ENCODE results near the gene YRDC. TPM values are rescaled to one million over a fixed set of nuclear protein-coding genes. Genes with fewer than 3 reads are reported as not detected.

The YRDC gene
- 10 to 100 TPM; 17.7 to 44.1 (median 41.3) TPM for polyA plus RNA-seq

- Mint-ChIP-seq H3K27ac (peak within 1 kb of the TSS; percentile 88 to 98 (median 94)), H3K36me3 (peaks cover 9 to 21% (median 12%) of the 10 kb centered on the region in 3 donors), H3K27me3 (ENCODE audit: low read depth in 3 of 3) (peaks cover 0 to 5% (median 5%) of the 10 kb centered on the region in 3 donors), H3K9me3 (no peaks in the 10 kb centered on the region), H3K4me1 (peaks cover 34 to 48% of the 10 kb centered on the region in 2 donors), H3K4me3 (peak within 1 kb of the TSS; percentile 94 to 96 (median 94))
- DNase-seq, result peak; percentile 89 to 91 (median 91)
Observed at GRCh38 chr1:37807555-37808368, at the start of gene YRDC, which contains the start of gene C1orf122. YRDC (minus strand) TSS chr1:37808208; CDS start chr1:37808180, 28 bp downstream. C1orf122 (plus strand) TSS chr1:37807790; CDS start chr1:37808405, 615 bp downstream.

GRCh38 chr1:37854406-37854805, 46.4 kb upstream of the YRDC start:
- Mint-ChIP-seq H3K36me3 (peaks cover 4 to 10% (median 9%) of the 10 kb centered on the region in 3 donors), H3K27me3 (ENCODE audit: low read depth in 3 of 3) (peaks cover under 1 to 2% (median 1%) of the 10 kb centered on the region in 3 donors), H3K9me3 (no peaks in the 10 kb centered on the region), H3K4me1 (peaks cover 36 to 54% of the 10 kb centered on the region in 2 donors), H3K4me3 (no peak overlapping the region), H3K27ac (no peak overlapping the region)
- DNase-seq, result no peak

- peaks cover 28 to 45% of the 10 kb centered on the region in 2 donors for H3K4me1 Mint-ChIP-seq
- H3K27ac Mint-ChIP-seq, result peak overlapping the region in 4 of 6 donors; percentile 5 to 32 (median 6)
- no peaks in the 10 kb centered on the region for H3K27me3 Mint-ChIP-seq (ENCODE audit: low read depth in 3 of 3)
- H3K36me3 Mint-ChIP-seq, result peaks cover 4 to 10% (median 9%) of the 10 kb centered on the region in 3 donors
- H3K9me3 Mint-ChIP-seq, result no peaks in the 10 kb centered on the region
- H3K4me3 Mint-ChIP-seq, result peak overlapping the region in 2 of 5 donors; percentile 16 to 34
- no peak for DNase-seq
Observed at GRCh38 chr1:37853157-37853556, 45.1 kb upstream of the YRDC start.

GRCh38 chr1:37851782-37852210, 43.8 kb upstream of the YRDC start:
- peaks cover 28 to 39% of the 10 kb centered on the region in 2 donors for H3K4me1 Mint-ChIP-seq
- no peak for DNase-seq
- H3K36me3 Mint-ChIP-seq, result peaks cover 0 to 6% (median 4%) of the 10 kb centered on the region in 3 donors
- no peak overlapping the region for H3K4me3 Mint-ChIP-seq
- H3K27ac Mint-ChIP-seq, result no peak overlapping the region
- no peaks in the 10 kb centered on the region for H3K9me3 Mint-ChIP-seq
- no peaks in the 10 kb centered on the region for H3K27me3 Mint-ChIP-seq (ENCODE audit: low read depth in 3 of 3)

- Mint-ChIP-seq H3K4me3 (no peak overlapping the region), H3K27me3 (ENCODE audit: low read depth in 3 of 3) (no peaks in the 10 kb centered on the region), H3K9me3 (no peaks in the 10 kb centered on the region), H3K36me3 (peaks cover 0 to 6% (median 4%) of the 10 kb centered on the region in 3 donors), H3K4me1 (peaks cover 33 to 42% of the 10 kb centered on the region in 2 donors), H3K27ac (no peak overlapping the region)
- DNase-seq, result no peak
Observed at GRCh38 chr1:37851262-37851661, 43.3 kb upstream of the YRDC start.

- Mint-ChIP-seq H3K4me3 (no peak overlapping the region), H3K9me3 (no peaks in the 10 kb centered on the region), H3K27me3 (ENCODE audit: low read depth in 3 of 3) (no peaks in the 10 kb centered on the region), H3K36me3 (peaks cover 0 to 6% (median 4%) of the 10 kb centered on the region in 3 donors), H3K27ac (no peak overlapping the region), H3K4me1 (peaks cover 32 to 50% of the 10 kb centered on the region in 2 donors)
- DNase-seq, result no peak
Observed at GRCh38 chr1:37850352-37850955, 42.4 kb upstream of the YRDC start.

GRCh38 chr1:37849480-37849879, 41.5 kb upstream of the YRDC start:
- H3K4me1 Mint-ChIP-seq, result peaks cover 35 to 48% of the 10 kb centered on the region in 2 donors
- H3K36me3 Mint-ChIP-seq, result no peaks in the 10 kb centered on the region
- no peaks in the 10 kb centered on the region for H3K9me3 Mint-ChIP-seq
- peak overlapping the region in 1 of 6 donors; percentile 12 for H3K27ac Mint-ChIP-seq
- DNase-seq, result no peak
- no peak overlapping the region for H3K4me3 Mint-ChIP-seq
- no peaks in the 10 kb centered on the region for H3K27me3 Mint-ChIP-seq (ENCODE audit: low read depth in 3 of 3)

- H3K9me3 Mint-ChIP-seq, result no peaks in the 10 kb centered on the region
- DNase-seq, result no peak
- H3K27ac Mint-ChIP-seq, result peak overlapping the region; percentile 43 to 73 (median 68)
- peaks cover 24 to 40% of the 10 kb centered on the region in 2 donors for H3K4me1 Mint-ChIP-seq
- no peaks in the 10 kb centered on the region for H3K27me3 Mint-ChIP-seq (ENCODE audit: low read depth in 3 of 3)
- H3K36me3 Mint-ChIP-seq, result no peaks in the 10 kb centered on the region
- peak overlapping the region; percentile 6 to 67 (median 39) for H3K4me3 Mint-ChIP-seq
Observed at GRCh38 chr1:37846647-37847339, 38.8 kb upstream of the YRDC start.

GRCh38 chr1:37845786-37846185, 37.8 kb upstream of the YRDC start:
- Mint-ChIP-seq H3K36me3 (peaks cover 0 to 4% (median 0%) of the 10 kb centered on the region in 3 donors), H3K27ac (peak overlapping the region in 5 of 6 donors; percentile 7 to 64 (median 15)), H3K4me3 (no peak overlapping the region), H3K9me3 (no peaks in the 10 kb centered on the region), H3K4me1 (peaks cover 24 to 40% of the 10 kb centered on the region in 2 donors), H3K27me3 (ENCODE audit: low read depth in 3 of 3) (no peaks in the 10 kb centered on the region)
- DNase-seq, result no peak

- H3K9me3 Mint-ChIP-seq, result no peaks in the 10 kb centered on the region
- peak overlapping the region in 2 of 6 donors; percentile 6 to 32 for H3K27ac Mint-ChIP-seq
- peaks cover 0 to 4% (median 0%) of the 10 kb centered on the region in 3 donors for H3K36me3 Mint-ChIP-seq
- peaks cover 24 to 40% of the 10 kb centered on the region in 2 donors for H3K4me1 Mint-ChIP-seq
- no peak overlapping the region for H3K4me3 Mint-ChIP-seq
- H3K27me3 Mint-ChIP-seq (ENCODE audit: low read depth in 3 of 3), result no peaks in the 10 kb centered on the region
- no peak for DNase-seq
Observed at GRCh38 chr1:37845049-37845646, 37.1 kb upstream of the YRDC start.

- H3K4me3 Mint-ChIP-seq, result no peak overlapping the region
- no peak for DNase-seq
- peaks cover 23 to 40% of the 10 kb centered on the region in 2 donors for H3K4me1 Mint-ChIP-seq
- peaks cover 0 to 9% (median 2%) of the 10 kb centered on the region in 3 donors for H3K36me3 Mint-ChIP-seq
- no peaks in the 10 kb centered on the region for H3K9me3 Mint-ChIP-seq
- peak overlapping the region in 1 of 6 donors; percentile 10 for H3K27ac Mint-ChIP-seq
- no peaks in the 10 kb centered on the region for H3K27me3 Mint-ChIP-seq (ENCODE audit: low read depth in 3 of 3)
Observed at GRCh38 chr1:37844536-37844935, 36.5 kb upstream of the YRDC start.

GRCh38 chr1:37841652-37842051, 33.6 kb upstream of the YRDC start:
- no peak overlapping the region for H3K4me3 Mint-ChIP-seq
- H3K27ac Mint-ChIP-seq, result peak overlapping the region in 1 of 6 donors; percentile 19

GRCh38 chr1:37840711-37841110, 32.7 kb upstream of the YRDC start:
- Mint-ChIP-seq H3K27ac (no peak overlapping the region), H3K4me3 (no peak overlapping the region), H3K27me3 (ENCODE audit: low read depth in 3 of 3) (no peaks in the 10 kb centered on the region), H3K36me3 (peaks cover 5 to 24% (median 5%) of the 10 kb centered on the region in 3 donors), H3K4me1 (peaks cover 8 to 21% of the 10 kb centered on the region in 2 donors), H3K9me3 (no peaks in the 10 kb centered on the region)
- no peak for DNase-seq

More at GRCh38 chr1:37841652-37842051, 33.6 kb upstream of the YRDC start:
- H3K4me1 Mint-ChIP-seq, result peaks cover 12 to 31% of the 10 kb centered on the region in 2 donors
- no peak for DNase-seq
- H3K9me3 Mint-ChIP-seq, result no peaks in the 10 kb centered on the region
- no peaks in the 10 kb centered on the region for H3K27me3 Mint-ChIP-seq (ENCODE audit: low read depth in 3 of 3)
- H3K36me3 Mint-ChIP-seq, result peaks cover 5 to 18% (median 5%) of the 10 kb centered on the region in 3 donors
